OCI-M2 (cell line): Measurements from ENCODE around the gene CACNG7.
A peak's percentile ranks its signal among the peaks of the same experiment; 100 is the strongest.

ENCODE experiments used
- DNase-seq: peaks from one replicate; lab custom pipeline; 2025; ENCODE audit not compliant: unreplicated experiment; lab: John Stamatoyannopoulos, UW

The CACNG7 gene

GRCh38 chr19:53951947-53952346 is 42.9 kb downstream of the CACNG7 start:
- DNase-seq: no peak

- no peak for DNase-seq
Observed at GRCh38 chr19:53953383-53953782, 44.3 kb downstream of the CACNG7 start.

- DNase-seq: no peak
Observed at GRCh38 chr19:53957448-53958167, 48.5 kb downstream of the CACNG7 start.

GRCh38 chr19:53958168-53958571 is 49.1 kb downstream of the CACNG7 start:
- no peak for DNase-seq

GRCh38 chr19:53958823-53959757 is 50.0 kb downstream of the CACNG7 start:
- no peak for DNase-seq

- DNase-seq: no peak
Observed at GRCh38 chr19:53960187-53960586, 51.1 kb downstream of the CACNG7 start.

- DNase-seq: no peak
Observed at GRCh38 chr19:53960886-53961285, 51.8 kb downstream of the CACNG7 start.

GRCh38 chr19:53961523-53962356 is 52.7 kb downstream of the CACNG7 start:
- DNase-seq: no peak

GRCh38 chr19:53962887-53963431 is 53.9 kb downstream of the CACNG7 start, which contains the start of gene CACNG8:
Gene CACNG8 (plus strand): TSS chr19:53962937.
- DNase-seq: no peak

GRCh38 chr19:53965091-53965490 is 56.0 kb downstream of the CACNG7 start:
- no peak for DNase-seq

- DNase-seq: no peak
Observed at GRCh38 chr19:53966931-53967330, 57.9 kb downstream of the CACNG7 start.

GRCh38 chr19:53969366-53969765 is 60.3 kb downstream of the CACNG7 start:
- DNase-seq: no peak

GRCh38 chr19:53971673-53972072 is 62.6 kb downstream of the CACNG7 start:
- DNase-seq: peak; percentile 42

GRCh38 chr19:53977429-53977990 is 68.4 kb downstream of the CACNG7 start:
- DNase-seq: peak; percentile 47

- peak; percentile 83 for DNase-seq
Observed at GRCh38 chr19:53977991-53978731, 69.1 kb downstream of the CACNG7 start.

- no peak for DNase-seq
Observed at GRCh38 chr19:53978975-53979801, 70.1 kb downstream of the CACNG7 start.

GRCh38 chr19:53980539-53981375 is 71.7 kb downstream of the CACNG7 start:
- DNase-seq: no peak

GRCh38 chr19:53981376-53981951 is 72.4 kb downstream of the CACNG7 start:
- no peak for DNase-seq
